ENCODE measurements around the gene IGDCC3. TPM values are rescaled to one million over a fixed set of nuclear protein-coding genes. Genes with fewer than 3 reads are reported as not detected.
A peak's percentile ranks its signal among the peaks of the same experiment; 100 is the strongest.

Gene IGDCC3
- polyA plus RNA-seq, 6 donors from 2014 or later = not detected

DNA sequence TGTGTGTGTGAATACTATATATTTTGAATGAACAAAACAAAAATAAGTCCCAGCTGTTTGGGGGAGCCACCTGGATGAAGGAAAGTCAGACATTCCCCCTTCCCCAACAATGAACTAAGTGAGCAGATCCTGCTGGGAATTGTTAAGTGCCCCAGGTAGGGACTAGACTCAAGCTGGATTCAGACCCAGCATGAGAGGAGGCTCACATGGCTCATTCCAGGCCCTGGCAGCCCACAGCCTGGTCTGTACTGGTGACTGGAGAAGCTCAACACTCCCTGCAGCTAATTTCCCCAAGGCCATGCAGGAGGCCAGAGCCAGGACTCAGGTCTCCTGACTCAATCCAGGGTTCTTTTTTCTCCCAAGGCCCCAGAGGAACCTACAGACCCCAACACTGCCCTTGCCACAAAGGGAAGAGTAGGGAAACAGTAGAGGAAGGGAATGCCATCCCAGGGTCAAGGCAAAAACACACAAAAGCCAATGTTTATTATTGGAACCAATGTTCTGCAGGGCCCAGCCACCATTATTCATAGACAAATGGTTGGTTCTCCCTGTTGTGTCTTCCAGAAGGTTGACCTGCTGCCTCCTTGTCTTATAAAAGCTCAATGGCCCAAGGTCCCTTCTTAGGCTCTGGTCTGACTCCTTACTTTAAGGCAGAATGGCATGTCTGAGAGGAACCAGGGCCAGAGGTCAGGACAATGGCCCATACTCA, 35.4 kb upstream of the IGDCC3 start:
- H3K4me1 Mint-ChIP-seq = peaks cover 7 to 16% (median 9%) of the 10 kb centered on the region in 3 donors
- ATAC-seq (ENCODE audit: low read depth in 2 of 2) = no peak
- H3K27ac Mint-ChIP-seq = no peak overlapping the region
- peaks cover 34 to 47% (median 44%) of the 10 kb centered on the region in 3 donors for H3K27me3 Mint-ChIP-seq
- peaks cover 0 to 2% (median 0%) of the 10 kb centered on the region in 7 donors for H3K9me3 Mint-ChIP-seq
- no peak for DNase-seq
- H3K4me3 Mint-ChIP-seq = no peak overlapping the region
- no peaks in the 10 kb centered on the region for H3K36me3 Mint-ChIP-seq

GRCh38 chr15:65412556-65412955, 34.8 kb upstream of the IGDCC3 start:
- Mint-ChIP-seq H3K27me3 (peaks cover 29 to 41% (median 37%) of the 10 kb centered on the region in 3 donors), H3K36me3 (no peaks in the 10 kb centered on the region), H3K27ac (no peak overlapping the region), H3K9me3 (peaks cover 0 to 2% (median 0%) of the 10 kb centered on the region in 7 donors), H3K4me3 (no peak overlapping the region), H3K4me1 (peaks cover 7 to 16% (median 9%) of the 10 kb centered on the region in 3 donors)
- DNase-seq (no peak), ATAC-seq (ENCODE audit: low read depth in 2 of 2) (no peak)

DNA sequence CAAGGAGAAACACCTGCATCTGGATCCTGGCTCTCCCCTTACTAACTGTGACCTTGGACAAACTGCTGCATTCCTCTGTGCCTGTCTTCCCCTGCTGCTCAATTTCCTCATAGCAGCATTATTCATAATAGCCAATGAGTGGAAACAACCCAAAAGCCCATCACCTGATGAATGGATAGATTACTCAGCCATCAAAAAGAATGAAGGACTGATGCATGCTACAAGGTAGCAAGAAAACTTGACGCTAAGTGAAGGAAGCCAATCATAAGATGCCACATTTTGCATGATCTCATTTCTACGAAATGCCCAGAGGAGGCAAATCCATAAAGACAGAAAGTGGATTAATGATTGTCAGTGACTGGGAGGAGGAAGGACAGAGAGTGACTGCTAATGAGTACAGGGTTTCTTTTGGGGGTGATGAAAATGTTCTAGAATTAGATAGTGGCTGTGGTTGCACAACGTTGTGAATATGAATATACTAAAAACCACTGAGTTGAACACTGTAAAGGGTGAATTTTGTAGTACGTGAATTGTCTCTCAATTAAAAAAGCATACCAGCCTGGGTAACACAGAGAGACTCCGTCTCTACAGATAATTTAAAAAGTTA, 33.8 kb upstream of the IGDCC3 start:
- ATAC-seq (ENCODE audit: low read depth in 2 of 2) (no peak), DNase-seq (no peak)
- Mint-ChIP-seq H3K27me3 (peaks cover 27 to 31% (median 29%) of the 10 kb centered on the region in 3 donors), H3K9me3 (peaks cover 0 to 2% (median 0%) of the 10 kb centered on the region in 7 donors), H3K4me3 (no peak overlapping the region), H3K36me3 (no peaks in the 10 kb centered on the region), H3K4me1 (peaks cover 7 to 16% (median 9%) of the 10 kb centered on the region in 3 donors), H3K27ac (no peak overlapping the region)

- DNase-seq (no peak), ATAC-seq (ENCODE audit: low read depth in 2 of 2) (no peak)
- Mint-ChIP-seq H3K4me1 (peaks cover 7 to 16% (median 9%) of the 10 kb centered on the region in 3 donors), H3K9me3 (peaks cover 0 to 2% (median 0%) of the 10 kb centered on the region in 7 donors), H3K27me3 (peaks cover 23 to 29% (median 26%) of the 10 kb centered on the region in 3 donors), H3K36me3 (no peaks in the 10 kb centered on the region), H3K4me3 (no peak overlapping the region), H3K27ac (no peak overlapping the region)
These were observed 33.2 kb upstream of the IGDCC3 start for GRCh38 chr15:65410972-65411371.

- Mint-ChIP-seq H3K4me1 (peaks cover 7 to 16% (median 9%) of the 10 kb centered on the region in 3 donors), H3K4me3 (no peak overlapping the region), H3K27me3 (peaks cover 23 to 29% (median 26%) of the 10 kb centered on the region in 3 donors), H3K27ac (no peak overlapping the region), H3K36me3 (no peaks in the 10 kb centered on the region), H3K9me3 (peaks cover 0 to 2% (median 0%) of the 10 kb centered on the region in 7 donors)
- ATAC-seq (ENCODE audit: low read depth in 2 of 2) (no peak), DNase-seq (no peak)
These were observed 32.2 kb upstream of the IGDCC3 start for GRCh38 chr15:65410036-65410435.

DNA sequence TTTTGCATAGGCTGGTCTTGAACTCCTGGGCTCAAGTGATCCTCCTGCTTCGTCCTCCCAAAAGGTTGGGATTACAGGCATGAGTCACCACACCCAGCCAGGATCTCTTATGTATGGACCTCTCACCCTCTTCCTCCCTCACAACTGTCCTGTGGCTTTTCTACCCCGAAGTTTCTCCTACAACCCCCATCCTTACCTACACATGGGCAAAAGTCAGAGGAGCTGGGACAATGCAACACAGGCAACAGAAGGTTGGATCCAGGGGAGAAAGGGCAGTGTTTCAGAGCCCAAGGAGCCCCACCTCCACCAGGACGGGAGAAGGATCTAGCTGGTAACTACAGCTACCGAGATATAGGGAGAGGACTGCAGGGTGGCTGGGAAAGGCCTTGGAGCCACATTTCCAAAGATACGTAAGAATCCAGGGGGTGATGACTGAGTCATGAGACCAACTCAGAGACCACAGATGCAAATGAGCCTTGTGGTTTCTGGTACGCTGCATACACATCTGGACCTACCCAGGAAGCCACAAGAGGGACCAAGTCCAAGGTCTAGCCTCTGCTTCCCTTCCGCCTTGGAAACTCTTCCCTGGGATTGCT, 31.3 kb upstream of the IGDCC3 start:
- Mint-ChIP-seq H3K9me3 (no peaks in the 10 kb centered on the region), H3K4me1 (peaks cover 7 to 16% (median 9%) of the 10 kb centered on the region in 3 donors), H3K36me3 (no peaks in the 10 kb centered on the region), H3K27ac (no peak overlapping the region), H3K27me3 (peaks cover 23 to 31% (median 25%) of the 10 kb centered on the region in 3 donors), H3K4me3 (peak overlapping the region in 3 of 8 donors; percentile 21 to 77 (median 24))
- DNase-seq (no peak), ATAC-seq (ENCODE audit: low read depth in 2 of 2) (peak; percentile 65 to 71)

DNA sequence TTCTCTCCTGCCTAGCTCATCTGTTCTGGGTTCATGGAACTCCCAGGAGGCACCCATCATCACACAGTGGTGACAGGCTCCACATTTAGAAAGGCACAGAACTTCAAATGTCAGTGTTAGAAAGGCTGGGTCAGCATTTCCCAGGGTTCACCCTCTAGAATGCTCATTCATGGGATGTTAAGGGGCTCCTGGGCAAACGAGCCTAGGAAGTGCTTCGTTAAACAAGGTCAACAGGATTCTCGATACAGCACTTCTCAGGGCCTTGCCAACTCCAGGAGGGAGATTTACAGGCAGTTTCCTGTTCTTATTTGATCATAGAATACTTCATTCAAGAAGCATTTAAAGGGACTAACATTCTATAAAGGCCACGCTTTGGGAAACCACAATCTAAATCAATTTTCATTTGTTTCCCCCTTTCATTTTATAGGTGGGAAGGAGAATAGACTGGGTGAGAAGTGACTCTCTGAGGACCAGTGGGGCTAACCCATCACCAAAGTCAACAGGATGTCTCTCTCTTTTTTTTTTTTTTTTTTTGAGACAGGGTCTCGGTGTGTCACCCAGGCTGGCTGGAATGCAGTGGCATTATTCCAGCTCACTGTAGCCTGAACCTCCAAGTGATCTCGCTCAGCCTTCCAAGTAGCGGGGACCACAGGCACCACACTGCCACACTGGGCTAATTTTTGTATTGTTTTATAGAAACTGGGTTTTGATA, 30.7 kb upstream of the IGDCC3 start:
- ATAC-seq (ENCODE audit: low read depth in 2 of 2) (no peak), DNase-seq (no peak)
- Mint-ChIP-seq H3K9me3 (no peaks in the 10 kb centered on the region), H3K4me1 (peaks cover 7 to 16% (median 9%) of the 10 kb centered on the region in 3 donors), H3K27ac (no peak overlapping the region), H3K27me3 (peaks cover 23 to 36% (median 27%) of the 10 kb centered on the region in 3 donors), H3K4me3 (peak overlapping the region in 1 of 8 donors; percentile 21), H3K36me3 (no peaks in the 10 kb centered on the region)

DNA sequence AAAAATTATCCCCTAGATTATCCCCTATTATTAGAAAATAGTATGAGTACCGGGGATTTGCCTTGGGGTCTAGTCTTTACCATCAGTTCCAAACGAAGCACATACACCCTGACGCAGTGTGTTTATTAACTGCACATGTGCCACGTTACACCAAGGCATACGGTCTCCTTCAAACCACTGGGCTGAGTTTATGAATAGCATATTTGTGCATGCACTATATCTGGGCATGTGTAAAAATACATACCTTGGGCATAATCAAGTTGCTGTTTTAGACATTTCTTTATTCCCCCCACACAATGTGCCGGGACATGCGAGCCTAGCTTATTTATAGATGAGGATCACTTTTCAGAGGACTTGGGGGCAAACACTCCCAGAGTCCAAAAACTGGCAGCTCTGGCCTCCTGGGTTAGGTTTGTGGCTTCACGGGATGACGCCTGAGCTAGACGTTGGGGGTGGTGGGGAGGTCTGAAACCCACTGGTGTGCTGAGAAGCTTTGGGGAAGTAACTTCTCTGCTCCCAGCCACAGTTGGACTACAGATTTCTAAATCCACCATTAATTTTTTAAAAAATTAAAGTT, 28.7 kb upstream of the IGDCC3 start:
- DNase-seq (no peak), ATAC-seq (ENCODE audit: low read depth in 2 of 2) (no peak)
- H3K4me3 Mint-ChIP-seq = peak overlapping the region in 1 of 8 donors; percentile 29
- no peak overlapping the region for H3K27ac Mint-ChIP-seq
- H3K9me3 Mint-ChIP-seq = no peaks in the 10 kb centered on the region
- no peaks in the 10 kb centered on the region for H3K36me3 Mint-ChIP-seq
- H3K4me1 Mint-ChIP-seq = peaks cover 7 to 16% (median 9%) of the 10 kb centered on the region in 3 donors
- H3K27me3 Mint-ChIP-seq = peaks cover 25 to 44% (median 32%) of the 10 kb centered on the region in 3 donors

- Mint-ChIP-seq H3K36me3 (no peaks in the 10 kb centered on the region), H3K27me3 (peaks cover 28 to 45% (median 29%) of the 10 kb centered on the region in 3 donors), H3K9me3 (no peaks in the 10 kb centered on the region), H3K27ac (no peak overlapping the region), H3K4me3 (no peak overlapping the region), H3K4me1 (peaks cover 7 to 19% (median 9%) of the 10 kb centered on the region in 3 donors)
- no peak for DNase-seq
- no peak for ATAC-seq (ENCODE audit: low read depth in 2 of 2)
These were observed 28.1 kb upstream of the IGDCC3 start for GRCh38 chr15:65405791-65406423.

- Mint-ChIP-seq H3K27ac (peak overlapping the region in 1 of 6 donors; percentile 72), H3K36me3 (no peaks in the 10 kb centered on the region), H3K4me3 (no peak overlapping the region), H3K9me3 (no peaks in the 10 kb centered on the region), H3K27me3 (peaks cover 26 to 49% (median 29%) of the 10 kb centered on the region in 3 donors), H3K4me1 (peaks cover 5 to 13% (median 5%) of the 10 kb centered on the region in 3 donors)
- no peak for ATAC-seq (ENCODE audit: low read depth in 2 of 2)
- DNase-seq = no peak
These were observed 26.5 kb upstream of the IGDCC3 start for GRCh38 chr15:65404186-65404872.

DNA sequence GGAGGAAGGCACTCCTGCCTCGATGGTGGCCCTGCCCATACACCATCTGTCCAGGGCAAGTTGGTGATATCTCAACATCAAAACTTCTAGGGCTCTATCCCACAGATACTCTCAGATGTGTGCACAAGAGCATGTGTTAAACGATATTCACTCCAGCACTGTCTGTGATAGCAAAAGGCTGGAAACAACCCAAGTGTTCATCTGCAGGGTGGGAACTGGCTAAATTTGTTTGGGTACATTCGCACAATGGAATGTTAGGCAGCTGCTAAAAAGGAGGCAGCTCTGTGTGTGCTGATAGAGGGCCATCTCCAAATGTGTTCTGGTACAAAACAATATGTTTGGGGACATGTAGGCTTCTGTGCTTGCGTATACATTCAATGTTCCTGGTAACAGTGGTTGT, 25.2 kb upstream of the IGDCC3 start:
- H3K4me3 Mint-ChIP-seq = no peak overlapping the region
- no peaks in the 10 kb centered on the region for H3K9me3 Mint-ChIP-seq
- H3K4me1 Mint-ChIP-seq = peaks cover 0 to 3% (median 0%) of the 10 kb centered on the region in 3 donors
- no peaks in the 10 kb centered on the region for H3K36me3 Mint-ChIP-seq
- ATAC-seq (ENCODE audit: low read depth in 2 of 2) = no peak
- H3K27ac Mint-ChIP-seq = no peak overlapping the region
- no peak for DNase-seq
- H3K27me3 Mint-ChIP-seq = peaks cover 28 to 52% (median 30%) of the 10 kb centered on the region in 3 donors

- H3K27me3 Mint-ChIP-seq = peaks cover 37 to 59% (median 40%) of the 10 kb centered on the region in 3 donors
- no peaks in the 10 kb centered on the region for H3K9me3 Mint-ChIP-seq
- H3K27ac Mint-ChIP-seq = no peak overlapping the region
- ATAC-seq (ENCODE audit: low read depth in 2 of 2) (no peak), DNase-seq (no peak)
- peaks cover 0 to 7% (median 5%) of the 10 kb centered on the region in 3 donors for H3K4me1 Mint-ChIP-seq
- no peak overlapping the region for H3K4me3 Mint-ChIP-seq
- no peaks in the 10 kb centered on the region for H3K36me3 Mint-ChIP-seq
These were observed 23.9 kb upstream of the IGDCC3 start for GRCh38 chr15:65401611-65402240.
